Measurements from ENCODE around the gene GPR183. TPM values are rescaled to one million over a fixed set of nuclear protein-coding genes. Genes with fewer than 3 reads are reported as not detected.

Gene GPR183
- total and polyA plus RNA-seq, 10 of the 15 experiments (the other 5 are each of a cell fraction or from before 2014, with no cell fraction given), result 134 to 669 (median 225) TPM

DNA sequence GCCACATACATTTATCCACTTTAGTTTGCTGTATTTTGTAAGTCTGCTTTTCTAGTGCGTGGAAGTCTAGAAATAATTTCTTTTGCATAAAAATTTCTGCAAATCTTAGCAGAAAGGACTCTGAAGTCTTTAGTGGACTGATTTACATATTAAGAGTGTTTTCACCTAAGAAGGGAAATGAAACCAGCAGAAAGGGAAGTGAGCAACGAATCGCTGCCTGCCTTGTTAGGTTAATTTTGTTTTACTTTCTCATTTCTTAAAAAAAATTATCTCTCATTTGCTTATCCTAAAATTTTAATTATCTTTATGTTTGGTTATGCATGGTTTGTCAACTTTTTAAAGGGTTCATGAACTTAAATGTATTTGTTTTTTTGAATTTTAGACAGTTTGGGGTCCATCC is 48.3 kb downstream of the GPR183 start:
- in situ Hi-C loops (cut with MboI) (no loop called here), intact Hi-C loops (cut with micrococcal nuclease; ENCODE audit: unreplicated experiment) (loop anchor here (1.0 to 2.0 kb wide), 3 partner anchors 30 to 58 kb away; no protein-coding TSS in a partner anchor)
- Histone ChIP-seq H3K9me3 (replicated peaks; ENCODE audit: control insufficient read depth, insufficient read depth, low read length) (no peaks in the 10 kb centered on the region), H2AFZ (ENCODE audit: control insufficient read depth, low read depth, low read length) (no peak overlapping the region), H4K20me1 (ENCODE audit: control insufficient read depth, insufficient read depth) (no peaks in the 10 kb centered on the region), H3K4me2 (ENCODE audit: control insufficient read depth, insufficient read depth) (peak overlapping the region; percentile 31), H3K27ac (ENCODE audit: control insufficient read depth, insufficient read depth) (no peak overlapping the region), H3K4me1 (ENCODE audit: control insufficient read depth, insufficient read depth, low read length) (peaks cover 21% of the 10 kb centered on the region), H3K36me3 (ENCODE audit: control insufficient read depth in 2 of 2, insufficient read depth in 2 of 2, low read length in 1 of 2) (peaks cover 5 to 8% of the 10 kb centered on the region in 2 experiments; a peak in 3 of 4 replicates), H3K9ac (ENCODE audit: control insufficient read depth, insufficient read depth, low read length) (no peak overlapping the region), H3K27me3 (replicated peaks in 1 of 2; ENCODE audit: control insufficient read depth in 2 of 2, insufficient read depth in 2 of 2, low read length in 1 of 2) (no peaks in the 10 kb centered on the region), H3K79me2 (ENCODE audit: control insufficient read depth, insufficient read depth, low read length) (peaks cover 2% of the 10 kb centered on the region), H3K4me3 (0 out of 2 replicates have a peak overlapping the region, but pooled peaks have one; percentile 31)
- no TSS peak for BruUV-seq (replicated peaks)
- CTCF ChIA-PET, result interaction anchor here (0.7 to 5.1 kb wide), 13 partner anchors 10 to 178 kb away, joined by 3 to 56 read pairs (median 4); partner anchors contain the start of gene UBAC2
- peak; percentile 83 for ATAC-seq
- peak; percentile 13 for FAIRE-seq
- POLR2A ChIA-PET, result interaction anchor here (0.5 to 2.0 kb wide), 3 partner anchors 28 to 58 kb away, joined by 4 to 12 read pairs (median 6); partner anchors contain the start of gene UBAC2
- RAD21 ChIA-PET (ENCODE audit: unreplicated experiment), result interaction anchor here (1.0 to 4.3 kb wide), 15 partner anchors 11 to 82 kb away, joined by 4 to 37 read pairs (median 6); partner anchors contain the start of gene UBAC2
- DNase-seq (ENCODE audit: low read depth, low spot score), result no peak
- WGBS (ENCODE audit: insufficient coverage, insufficient replicate concordance, low lambda C conversion rate, missing lambda C conversion rate), result 1% methylated on average over 3 of the region's 3 CpGs
- SMC1A ChIA-PET (ENCODE audit: uncharacterized antibody, unreplicated experiment), result interaction anchor here (0.5 to 4.4 kb wide), 17 partner anchors 11 to 82 kb away, joined by 3 to 58 read pairs (median 7); partner anchors contain the start of gene UBAC2
- TF ChIP-seq BMI1 (IDR thresholded peaks at IDR 0.05; ENCODE audit: borderline replicate concordance) (peak; percentile 56; the same call in 1 of the 2 replicates), POLR2AphosphoS5 (IDR thresholded peaks at IDR 0.05; ENCODE audit: low read length) (no peak), EZH2 (IDR thresholded peaks at IDR 0.05; ENCODE audit: borderline replicate concordance, control insufficient read depth, low read depth, low read length) (no peak), TARDBP (IDR thresholded peaks at IDR 0.05; ENCODE audit: borderline replicate concordance) (no peak), NR2F1 (conservative IDR thresholded peaks at IDR 0.05) (0 out of 2 replicates have a peak, but pooled peaks have one; percentile 47), RELA (IDR thresholded peaks at IDR 0.05; ENCODE audit: borderline replicate concordance, partially characterized antibody) (no peak), MTA2 (IDR thresholded peaks at IDR 0.05; ENCODE audit: low read depth) (peak; percentile 80; the same call in 1 of the 2 replicates), CHD1 (IDR thresholded peaks at IDR 0.05; ENCODE audit: low read depth, low read length) (no peak), SUPT20H (IDR thresholded peaks at IDR 0.05; ENCODE audit: borderline replicate concordance, control insufficient read depth, low read depth, low read length) (no peak), FOS (IDR thresholded peaks at IDR 0.05; ENCODE audit: borderline replicate concordance, extremely low read depth, insufficient read length) (no peak), NRF1 (conservative IDR thresholded peaks at IDR 0.05; ENCODE audit: low read depth, low read length) (no peak), WRNIP1 (IDR thresholded peaks at IDR 0.05; ENCODE audit: borderline replicate concordance, low read depth, low read length) (no peak), GATAD2B (conservative IDR thresholded peaks at IDR 0.05; ENCODE audit: low read depth) (no peak)
- TF ChIP-seq, protein P1, sequence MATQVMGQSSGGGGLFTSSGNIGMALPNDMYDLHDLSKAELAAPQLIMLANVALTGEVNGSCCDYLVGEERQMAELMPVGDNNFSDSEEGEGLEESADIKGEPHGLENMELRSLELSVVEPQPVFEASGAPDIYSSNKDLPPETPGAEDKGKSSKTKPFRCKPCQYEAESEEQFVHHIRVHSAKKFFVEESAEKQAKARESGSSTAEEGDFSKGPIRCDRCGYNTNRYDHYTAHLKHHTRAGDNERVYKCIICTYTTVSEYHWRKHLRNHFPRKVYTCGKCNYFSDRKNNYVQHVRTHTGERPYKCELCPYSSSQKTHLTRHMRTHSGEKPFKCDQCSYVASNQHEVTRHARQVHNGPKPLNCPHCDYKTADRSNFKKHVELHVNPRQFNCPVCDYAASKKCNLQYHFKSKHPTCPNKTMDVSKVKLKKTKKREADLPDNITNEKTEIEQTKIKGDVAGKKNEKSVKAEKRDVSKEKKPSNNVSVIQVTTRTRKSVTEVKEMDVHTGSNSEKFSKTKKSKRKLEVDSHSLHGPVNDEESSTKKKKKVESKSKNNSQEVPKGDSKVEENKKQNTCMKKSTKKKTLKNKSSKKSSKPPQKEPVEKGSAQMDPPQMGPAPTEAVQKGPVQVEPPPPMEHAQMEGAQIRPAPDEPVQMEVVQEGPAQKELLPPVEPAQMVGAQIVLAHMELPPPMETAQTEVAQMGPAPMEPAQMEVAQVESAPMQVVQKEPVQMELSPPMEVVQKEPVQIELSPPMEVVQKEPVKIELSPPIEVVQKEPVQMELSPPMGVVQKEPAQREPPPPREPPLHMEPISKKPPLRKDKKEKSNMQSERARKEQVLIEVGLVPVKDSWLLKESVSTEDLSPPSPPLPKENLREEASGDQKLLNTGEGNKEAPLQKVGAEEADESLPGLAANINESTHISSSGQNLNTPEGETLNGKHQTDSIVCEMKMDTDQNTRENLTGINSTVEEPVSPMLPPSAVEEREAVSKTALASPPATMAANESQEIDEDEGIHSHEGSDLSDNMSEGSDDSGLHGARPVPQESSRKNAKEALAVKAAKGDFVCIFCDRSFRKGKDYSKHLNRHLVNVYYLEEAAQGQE (IDR thresholded peaks at IDR 0.05; ENCODE audit: low read depth, low read length), result no peak
- TF ChIP-seq, protein P2, sequence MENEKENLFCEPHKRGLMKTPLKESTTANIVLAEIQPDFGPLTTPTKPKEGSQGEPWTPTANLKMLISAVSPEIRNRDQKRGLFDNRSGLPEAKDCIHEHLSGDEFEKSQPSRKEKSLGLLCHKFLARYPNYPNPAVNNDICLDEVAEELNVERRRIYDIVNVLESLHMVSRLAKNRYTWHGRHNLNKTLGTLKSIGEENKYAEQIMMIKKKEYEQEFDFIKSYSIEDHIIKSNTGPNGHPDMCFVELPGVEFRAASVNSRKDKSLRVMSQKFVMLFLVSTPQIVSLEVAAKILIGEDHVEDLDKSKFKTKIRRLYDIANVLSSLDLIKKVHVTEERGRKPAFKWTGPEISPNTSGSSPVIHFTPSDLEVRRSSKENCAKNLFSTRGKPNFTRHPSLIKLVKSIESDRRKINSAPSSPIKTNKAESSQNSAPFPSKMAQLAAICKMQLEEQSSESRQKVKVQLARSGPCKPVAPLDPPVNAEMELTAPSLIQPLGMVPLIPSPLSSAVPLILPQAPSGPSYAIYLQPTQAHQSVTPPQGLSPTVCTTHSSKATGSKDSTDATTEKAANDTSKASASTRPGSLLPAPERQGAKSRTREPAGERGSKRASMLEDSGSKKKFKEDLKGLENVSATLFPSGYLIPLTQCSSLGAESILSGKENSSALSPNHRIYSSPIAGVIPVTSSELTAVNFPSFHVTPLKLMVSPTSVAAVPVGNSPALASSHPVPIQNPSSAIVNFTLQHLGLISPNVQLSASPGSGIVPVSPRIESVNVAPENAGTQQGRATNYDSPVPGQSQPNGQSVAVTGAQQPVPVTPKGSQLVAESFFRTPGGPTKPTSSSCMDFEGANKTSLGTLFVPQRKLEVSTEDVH (IDR thresholded peaks at IDR 0.05; ENCODE audit: low read depth, partially characterized antibody), result no peak
- TF ChIP-seq, protein P3, sequence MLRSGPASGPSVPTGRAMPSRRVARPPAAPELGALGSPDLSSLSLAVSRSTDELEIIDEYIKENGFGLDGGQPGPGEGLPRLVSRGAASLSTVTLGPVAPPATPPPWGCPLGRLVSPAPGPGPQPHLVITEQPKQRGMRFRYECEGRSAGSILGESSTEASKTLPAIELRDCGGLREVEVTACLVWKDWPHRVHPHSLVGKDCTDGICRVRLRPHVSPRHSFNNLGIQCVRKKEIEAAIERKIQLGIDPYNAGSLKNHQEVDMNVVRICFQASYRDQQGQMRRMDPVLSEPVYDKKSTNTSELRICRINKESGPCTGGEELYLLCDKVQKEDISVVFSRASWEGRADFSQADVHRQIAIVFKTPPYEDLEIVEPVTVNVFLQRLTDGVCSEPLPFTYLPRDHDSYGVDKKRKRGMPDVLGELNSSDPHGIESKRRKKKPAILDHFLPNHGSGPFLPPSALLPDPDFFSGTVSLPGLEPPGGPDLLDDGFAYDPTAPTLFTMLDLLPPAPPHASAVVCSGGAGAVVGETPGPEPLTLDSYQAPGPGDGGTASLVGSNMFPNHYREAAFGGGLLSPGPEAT (IDR thresholded peaks at IDR 0.05; ENCODE audit: low read depth), result no peak

All from GM12878 (cell line).